K562 (cell line): Measurements from ENCODE around the gene PIP5K1B. TPM values are rescaled to one million over a fixed set of nuclear protein-coding genes. Genes with fewer than 3 reads are reported as not detected.

Experiments
- CBX1 ChIP-seq: sonication (generic); IDR thresholded peaks from 2 replicates; pipeline ENCODE4 v1.6.1; 2016; ENCODE audit warnings: antibody characterized with exemption, low read depth, mild to moderate bottlenecking
- CBX5 ChIP-seq: IDR thresholded peaks from 2 replicates; pipeline ENCODE4 v1.6.1; 2014; ENCODE audit warnings: low read depth, borderline replicate concordance
- CCNT2 ChIP-seq: IDR thresholded peaks from 2 replicates; pipeline ENCODE4 v1.6.1; 2011; ENCODE audit warnings: borderline replicate concordance, low read depth, mild to moderate bottlenecking, moderate library complexity, mixed read lengths, low read length; ENCODE audit not compliant: insufficient read length; ENCODE audit errors: extremely low read depth
- ESRRA ChIP-seq: fragments of 450-650 bp; IDR thresholded peaks from 2 replicates; pipeline ENCODE4 v1.6.1; 2014; ENCODE audit warnings: low read depth, mild to moderate bottlenecking, moderate library complexity, borderline replicate concordance
- GABPB1 ChIP-seq: sonication (generic); formaldehyde crosslinking; IDR thresholded peaks from 2 replicates; pipeline ENCODE4 v1.8.0; 2022; ENCODE audit warnings: mild to moderate bottlenecking, missing genetic modification reagents
- KAT7 ChIP-seq: sonication (generic); formaldehyde crosslinking; IDR thresholded peaks from 2 replicates; pipeline ENCODE4 v1.8.0; 2022; ENCODE audit warnings: missing genetic modification reagents, mild to moderate bottlenecking, borderline replicate concordance
- MTA3 ChIP-seq: fragments of 450-650 bp; formaldehyde crosslinking; IDR thresholded peaks from 2 replicates; pipeline ENCODE4 v1.6.1; 2017; ENCODE audit warnings: mild to moderate bottlenecking, borderline replicate concordance
- POLR2AphosphoS2 ChIP-seq: IDR thresholded peaks from 2 replicates; pipeline ENCODE4 v1.6.1; 2012; ENCODE audit warnings: low read length, improper control_type of control experiment
- PURB ChIP-seq: sonication (generic); formaldehyde crosslinking; IDR thresholded peaks from 2 replicates; pipeline ENCODE4 v1.9.0; 2021; ENCODE audit warnings: low read depth, mild to moderate bottlenecking, missing genetic modification reagents
- SP1 ChIP-seq: sonication (generic); formaldehyde crosslinking; IDR thresholded peaks from 2 replicates; pipeline ENCODE4 v1.8.1; 2022; ENCODE audit warnings: mild to moderate bottlenecking, missing genetic modification reagents
- XRCC5 ChIP-seq: fragments of 200-400 bp; formaldehyde crosslinking; IDR thresholded peaks from 2 replicates; pipeline ENCODE4 v1.6.1; 2017; ENCODE audit warnings: low read depth, mild to moderate bottlenecking, low read length
- ZNF24 ChIP-seq: fragments of 450-650 bp; IDR thresholded peaks from 2 replicates; pipeline ENCODE4 v1.6.1; 2016
- ZNF3 ChIP-seq: fragments of 250-450 bp; sonication (Bioruptor Pico); IDR thresholded peaks from 2 replicates; pipeline ENCODE4 v1.5.0; 2021; ENCODE audit warnings: mild to moderate bottlenecking, moderate library complexity
- polyA plus RNA-seq, 8 experiments: library from polyadenylated mRNA; depleted of rRNA in 4 of 8; stranded (reverse) in 5 of 8; unstranded in 3 of 8; fragments of >200 nt; fragmentation: Nextera tagmentation in 2 of 8; fragmentation: Illumina TruSeq in 1 of 8; extraction: Ambion mirVana in 2 of 8; extraction: Trizol in 1 of 8; gene quantifications; 2 replicates each; pipeline versions ENCODE4 v1.2.1 to v1.2.3, GENCODE V29; 2011 to 2014; ENCODE audit warnings: inconsistent platforms in 1 of 8, missing spikeins in 1 of 8
- total RNA-seq, 7 experiments: library from RNA; depleted of rRNA in 6 of 7; stranded (reverse); fragments of >200 nt in 6 of 7; fragmentation: Illumina TruSeq in 2 of 7; extraction: Trizol in 2 of 7; gene quantifications; 2 replicates each; pipeline versions ENCODE4 v1.2.1 to v1.2.3, GENCODE V29; 2011 to 2021; ENCODE audit warnings: low replicate concordance in 1 of 7
- TF ChIP-seq, protein P1 (sequence below), 2 experiments: fragments of 450-650 bp; conservative IDR thresholded peaks; 2 replicates each; pipeline ENCODE4 v1.6.1; 2017; ENCODE audit warnings: mild to moderate bottlenecking in 2 of 2, moderate library complexity in 2 of 2
- TF ChIP-seq, protein P2 (sequence below), 3 experiments: IDR thresholded peaks in 2 of 3; conservative IDR thresholded peaks in 1 of 3; 2 replicates each; pipeline ENCODE4 v1.5.1; 2011 to 2012; ENCODE audit warnings: low read length in 3 of 3, mild to moderate bottlenecking in 3 of 3, control low read depth in 2 of 3, improper control_type of control experiment in 1 of 3, inconsistent platforms in 1 of 3, low read depth in 1 of 3, mixed read lengths in 1 of 3, moderate library complexity in 1 of 3; ENCODE audit not compliant: insufficient read depth in 2 of 3
- TF ChIP-seq, protein P3 (sequence below): fragments of 450-650 bp; IDR thresholded peaks from 2 replicates; pipeline ENCODE4 v1.6.1; 2017; ENCODE audit warnings: antibody characterized with exemption, mild to moderate bottlenecking
- TF ChIP-seq, protein P4 (sequence below): fragments of 450-650 bp; formaldehyde crosslinking; IDR thresholded peaks from 2 replicates; pipeline ENCODE4 v1.4.0; 2020; ENCODE audit warnings: mild to moderate bottlenecking, moderate library complexity

PIP5K1B gene
- total and polyA plus RNA-seq, 9 of the 15 experiments (the other 6 are each of a cell fraction or from before 2014, with no cell fraction given) = 3.1 to 12.9 (median 7.4) TPM

DNA sequence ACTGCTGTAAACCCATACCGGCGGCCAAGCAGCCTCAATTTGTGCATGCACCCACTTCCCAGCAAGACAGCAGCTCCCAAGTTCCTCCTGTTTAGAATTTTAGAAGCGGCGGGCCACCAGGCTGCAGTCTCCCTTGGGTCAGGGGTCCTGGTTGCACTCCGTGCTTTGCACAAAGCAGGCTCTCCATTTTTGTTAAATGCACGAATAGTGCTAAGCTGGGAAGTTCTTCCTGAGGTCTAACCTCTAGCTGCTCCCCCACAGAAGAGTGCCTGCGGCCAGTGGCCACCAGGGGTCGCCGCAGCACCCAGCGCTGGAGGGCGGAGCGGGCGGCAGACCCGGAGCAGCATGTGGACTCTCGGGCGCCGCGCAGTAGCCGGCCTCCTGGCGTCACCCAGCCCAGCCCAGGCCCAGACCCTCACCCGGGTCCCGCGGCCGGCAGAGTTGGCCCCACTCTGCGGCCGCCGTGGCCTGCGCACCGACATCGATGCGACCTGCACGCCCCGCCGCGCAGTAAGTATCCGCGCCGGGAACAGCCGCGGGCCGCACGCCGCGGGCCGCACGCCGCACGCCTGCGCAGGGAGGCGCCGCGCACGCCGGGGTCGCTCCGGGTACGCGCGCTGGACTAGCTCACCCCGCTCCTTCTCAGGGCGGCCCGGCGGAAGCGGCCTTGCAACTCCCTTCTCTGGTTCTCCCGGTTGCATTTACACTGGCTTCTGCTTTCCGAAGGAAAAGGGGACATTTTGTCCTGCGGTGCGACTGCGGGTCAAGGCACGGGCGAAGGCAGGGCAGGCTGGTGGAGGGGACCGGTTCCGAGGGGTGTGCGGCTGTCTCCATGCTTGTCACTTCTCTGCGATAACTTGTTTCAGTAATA is 330.6 kb downstream of the PIP5K1B start, which contains the start of gene FXN (continued):
- TF ChIP-seq SP1 (CRISPR knock-in tag) = 0 out of 2 replicates have a peak, but pooled peaks have one; percentile 44
- TF ChIP-seq, protein P1, sequence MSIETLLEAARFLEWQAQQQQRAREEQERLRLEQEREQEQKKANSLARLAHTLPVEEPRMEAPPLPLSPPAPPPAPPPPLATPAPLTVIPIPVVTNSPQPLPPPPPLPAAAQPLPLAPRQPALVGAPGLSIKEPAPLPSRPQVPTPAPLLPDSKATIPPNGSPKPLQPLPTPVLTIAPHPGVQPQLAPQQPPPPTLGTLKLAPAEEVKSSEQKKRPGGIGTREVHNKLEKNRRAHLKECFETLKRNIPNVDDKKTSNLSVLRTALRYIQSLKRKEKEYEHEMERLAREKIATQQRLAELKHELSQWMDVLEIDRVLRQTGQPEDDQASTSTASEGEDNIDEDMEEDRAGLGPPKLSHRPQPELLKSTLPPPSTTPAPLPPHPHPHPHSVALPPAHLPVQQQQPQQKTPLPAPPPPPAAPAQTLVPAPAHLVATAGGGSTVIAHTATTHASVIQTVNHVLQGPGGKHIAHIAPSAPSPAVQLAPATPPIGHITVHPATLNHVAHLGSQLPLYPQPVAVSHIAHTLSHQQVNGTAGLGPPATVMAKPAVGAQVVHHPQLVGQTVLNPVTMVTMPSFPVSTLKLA (conservative IDR thresholded peaks at IDR 0.05) = peak; percentile 29 to 79; a peak in 3 of 4 replicates
- TF ChIP-seq, protein P2, sequence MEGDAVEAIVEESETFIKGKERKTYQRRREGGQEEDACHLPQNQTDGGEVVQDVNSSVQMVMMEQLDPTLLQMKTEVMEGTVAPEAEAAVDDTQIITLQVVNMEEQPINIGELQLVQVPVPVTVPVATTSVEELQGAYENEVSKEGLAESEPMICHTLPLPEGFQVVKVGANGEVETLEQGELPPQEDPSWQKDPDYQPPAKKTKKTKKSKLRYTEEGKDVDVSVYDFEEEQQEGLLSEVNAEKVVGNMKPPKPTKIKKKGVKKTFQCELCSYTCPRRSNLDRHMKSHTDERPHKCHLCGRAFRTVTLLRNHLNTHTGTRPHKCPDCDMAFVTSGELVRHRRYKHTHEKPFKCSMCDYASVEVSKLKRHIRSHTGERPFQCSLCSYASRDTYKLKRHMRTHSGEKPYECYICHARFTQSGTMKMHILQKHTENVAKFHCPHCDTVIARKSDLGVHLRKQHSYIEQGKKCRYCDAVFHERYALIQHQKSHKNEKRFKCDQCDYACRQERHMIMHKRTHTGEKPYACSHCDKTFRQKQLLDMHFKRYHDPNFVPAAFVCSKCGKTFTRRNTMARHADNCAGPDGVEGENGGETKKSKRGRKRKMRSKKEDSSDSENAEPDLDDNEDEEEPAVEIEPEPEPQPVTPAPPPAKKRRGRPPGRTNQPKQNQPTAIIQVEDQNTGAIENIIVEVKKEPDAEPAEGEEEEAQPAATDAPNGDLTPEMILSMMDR (IDR thresholded peaks at IDR 0.05 in 2 of 3, conservative IDR thresholded peaks at IDR 0.05 in 1 of 3; ENCODE audit: insufficient read depth in 2 of 3, low read depth in 1 of 3, low read length in 3 of 3) = peak; percentile 86 to 93 (median 91)
- no peak for TF ChIP-seq PURB (CRISPR knock-in tag)
- TF ChIP-seq CCNT2 = peak; percentile 62
- TF ChIP-seq XRCC5 = 0 out of 2 replicates have a peak, but pooled peaks have one; percentile 61
- TF ChIP-seq KAT7 = 0 out of 2 replicates have a peak, but pooled peaks have one; percentile 44
- TF ChIP-seq CBX5 = 0 out of 2 replicates have a peak, but pooled peaks have one; percentile 8
- TF ChIP-seq MTA3 = 0 out of 2 replicates have a peak, but pooled peaks have one; percentile 45
- TF ChIP-seq ESRRA = peak; percentile 65; the same call in 1 of the 2 replicates
- TF ChIP-seq POLR2AphosphoS2 = no peak
- TF ChIP-seq GABPB1 (CRISPR knock-in tag) = peak; percentile 49
- peak; percentile 73 for TF ChIP-seq ZNF24
- peak; percentile 96 for TF ChIP-seq CBX1
- TF ChIP-seq ZNF3 (CRISPR knock-in tag) = no peak
- TF ChIP-seq, protein P3, sequence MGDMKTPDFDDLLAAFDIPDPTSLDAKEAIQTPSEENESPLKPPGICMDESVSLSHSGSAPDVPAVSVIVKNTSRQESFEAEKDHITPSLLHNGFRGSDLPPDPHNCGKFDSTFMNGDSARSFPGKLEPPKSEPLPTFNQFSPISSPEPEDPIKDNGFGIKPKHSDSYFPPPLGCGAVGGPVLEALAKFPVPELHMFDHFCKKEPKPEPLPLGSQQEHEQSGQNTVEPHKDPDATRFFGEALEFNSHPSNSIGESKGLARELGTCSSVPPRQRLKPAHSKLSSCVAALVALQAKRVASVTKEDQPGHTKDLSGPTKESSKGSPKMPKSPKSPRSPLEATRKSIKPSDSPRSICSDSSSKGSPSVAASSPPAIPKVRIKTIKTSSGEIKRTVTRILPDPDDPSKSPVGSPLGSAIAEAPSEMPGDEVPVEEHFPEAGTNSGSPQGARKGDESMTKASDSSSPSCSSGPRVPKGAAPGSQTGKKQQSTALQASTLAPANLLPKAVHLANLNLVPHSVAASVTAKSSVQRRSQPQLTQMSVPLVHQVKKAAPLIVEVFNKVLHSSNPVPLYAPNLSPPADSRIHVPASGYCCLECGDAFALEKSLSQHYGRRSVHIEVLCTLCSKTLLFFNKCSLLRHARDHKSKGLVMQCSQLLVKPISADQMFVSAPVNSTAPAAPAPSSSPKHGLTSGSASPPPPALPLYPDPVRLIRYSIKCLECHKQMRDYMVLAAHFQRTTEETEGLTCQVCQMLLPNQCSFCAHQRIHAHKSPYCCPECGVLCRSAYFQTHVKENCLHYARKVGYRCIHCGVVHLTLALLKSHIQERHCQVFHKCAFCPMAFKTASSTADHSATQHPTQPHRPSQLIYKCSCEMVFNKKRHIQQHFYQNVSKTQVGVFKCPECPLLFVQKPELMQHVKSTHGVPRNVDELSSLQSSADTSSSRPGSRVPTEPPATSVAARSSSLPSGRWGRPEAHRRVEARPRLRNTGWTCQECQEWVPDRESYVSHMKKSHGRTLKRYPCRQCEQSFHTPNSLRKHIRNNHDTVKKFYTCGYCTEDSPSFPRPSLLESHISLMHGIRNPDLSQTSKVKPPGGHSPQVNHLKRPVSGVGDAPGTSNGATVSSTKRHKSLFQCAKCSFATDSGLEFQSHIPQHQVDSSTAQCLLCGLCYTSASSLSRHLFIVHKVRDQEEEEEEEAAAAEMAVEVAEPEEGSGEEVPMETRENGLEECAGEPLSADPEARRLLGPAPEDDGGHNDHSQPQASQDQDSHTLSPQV = peak; percentile 76; the same call in 1 of the 2 replicates
- TF ChIP-seq, protein P4, sequence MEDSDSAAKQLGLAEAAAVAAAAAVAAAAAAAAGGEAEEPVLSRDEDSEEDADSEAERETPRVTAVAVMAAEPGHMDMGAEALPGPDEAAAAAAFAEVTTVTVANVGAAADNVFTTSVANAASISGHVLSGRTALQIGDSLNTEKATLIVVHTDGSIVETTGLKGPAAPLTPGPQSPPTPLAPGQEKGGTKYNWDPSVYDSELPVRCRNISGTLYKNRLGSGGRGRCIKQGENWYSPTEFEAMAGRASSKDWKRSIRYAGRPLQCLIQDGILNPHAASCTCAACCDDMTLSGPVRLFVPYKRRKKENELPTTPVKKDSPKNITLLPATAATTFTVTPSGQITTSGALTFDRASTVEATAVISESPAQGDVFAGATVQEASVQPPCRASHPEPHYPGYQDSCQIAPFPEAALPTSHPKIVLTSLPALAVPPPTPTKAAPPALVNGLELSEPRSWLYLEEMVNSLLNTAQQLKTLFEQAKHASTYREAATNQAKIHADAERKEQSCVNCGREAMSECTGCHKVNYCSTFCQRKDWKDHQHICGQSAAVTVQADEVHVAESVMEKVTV (CRISPR knock-in tag) = peak; percentile 49; the same call in 1 of the 2 replicates
